Ascending aorta (tissue), 2 donors: ENCODE measurements around the gene C2orf66. TPM values are rescaled to one million over a fixed set of nuclear protein-coding genes. Genes with fewer than 3 reads are reported as not detected.

Experiments used
- DNase-seq, 2 donors: peaks; one replicate each; pipeline ENCODE4 v3.0.0-alpha.2; 2019; ENCODE audit warnings: low spot score in 2 of 2
- H3K27ac ChIP-seq, 2 donors: fragments of 200-600 bp; sonication (generic); one replicate each; pipeline ENCODE4 v1.5.1; 2016 to 2017; ENCODE audit warnings: mild to moderate bottlenecking in 1 of 2
- H3K27me3 ChIP-seq: fragments of 200-600 bp; sonication (generic); one replicate; pipeline ENCODE4 v1.5.1; 2017
- H3K36me3 ChIP-seq, 2 donors: fragments of 200-600 bp; sonication (generic); one replicate each; pipeline ENCODE4 v1.5.1; 2016
- H3K4me1 ChIP-seq, 2 donors: fragments of 200-600 bp; sonication (generic); one replicate each; pipeline ENCODE4 v1.5.1; 2016 to 2017; ENCODE audit warnings: mild to moderate bottlenecking in 1 of 2
- H3K4me3 ChIP-seq, 2 donors: fragments of 200-600 bp; sonication (generic); one replicate each; pipeline ENCODE4 v1.5.1; 2016 to 2017; ENCODE audit warnings: mild to moderate bottlenecking in 1 of 2
- H3K9me3 ChIP-seq, 2 donors: fragments of 200-600 bp; sonication (generic); one replicate each; pipeline ENCODE4 v1.5.1; 2016
- CTCF ChIP-seq, 3 experiments: fragments of 200-600 bp in 2 of 3; fragments of 450-650 bp in 1 of 3; sonication (generic) in 2 of 3; IDR thresholded peaks; one replicate each; pipeline ENCODE4 v1.5.1; 2016 to 2019; ENCODE audit warnings: antibody characterized with exemption in 3 of 3, mild to moderate bottlenecking in 1 of 3, moderate library complexity in 1 of 3
- intact Hi-C: fragments of 100-400 bp; cut with DNase I; formaldehyde crosslinking; loops from one replicate; pipeline ENCODE4 v1.15.1; 2023
- total RNA-seq: library from RNA; depleted of rRNA; stranded (reverse); fragments of >200 nt; gene quantifications from one replicate; pipeline ENCODE4 v1.1.0, GENCODE V29; 2016

The C2orf66 gene
- total RNA-seq, 1 donor from 2014 or later = not detected

GRCh38 chr2:196767101-196767500, 42.1 kb downstream of the C2orf66 start:
- H3K27me3 ChIP-seq = no peaks in the 10 kb centered on the region
- DNase-seq = no peak
- H3K4me3 ChIP-seq = no peak overlapping the region
- H3K4me1 ChIP-seq = no peaks in the 10 kb centered on the region
- H3K27ac ChIP-seq = no peak overlapping the region
- intact Hi-C loops = no loop called here
- peaks cover 29 to 36% of the 10 kb centered on the region in 2 donors for H3K36me3 ChIP-seq
- no peak for TF ChIP-seq CTCF (IDR thresholded peaks at IDR 0.05)
- no peaks in the 10 kb centered on the region for H3K9me3 ChIP-seq

- intact Hi-C loops = loop anchor here (5.0 kb wide), 1 partner anchor 462 kb away; no protein-coding TSS in a partner anchor
- H3K27me3 ChIP-seq = no peaks in the 10 kb centered on the region
- H3K36me3 ChIP-seq = peaks cover 3 to 12% of the 10 kb centered on the region in 2 donors
- peaks cover 0 to 4% of the 10 kb centered on the region in 2 donors for H3K9me3 ChIP-seq
- TF ChIP-seq CTCF (IDR thresholded peaks at IDR 0.05) = no peak
- H3K27ac ChIP-seq = no peak overlapping the region
- H3K4me3 ChIP-seq = peak overlapping the region in 1 of 2 donors; percentile 29
- no peak for DNase-seq
- H3K4me1 ChIP-seq = peaks cover 0 to 7% of the 10 kb centered on the region in 2 donors
These were observed 49.8 kb downstream of the C2orf66 start for GRCh38 chr2:196759378-196759706.

- TF ChIP-seq CTCF (IDR thresholded peaks at IDR 0.05) = peak; percentile 28 to 45 (median 30)
- DNase-seq = no peak
- H3K4me1 ChIP-seq = peaks cover 0 to 7% of the 10 kb centered on the region in 2 donors
- peaks cover 0 to 4% of the 10 kb centered on the region in 2 donors for H3K9me3 ChIP-seq
- no peaks in the 10 kb centered on the region for H3K27me3 ChIP-seq
- peak overlapping the region in 1 of 2 donors; percentile 29 for H3K4me3 ChIP-seq
- peaks cover 1 to 6% of the 10 kb centered on the region in 2 donors for H3K36me3 ChIP-seq
- intact Hi-C loops = loop anchor here (5.0 kb wide), 1 partner anchor 461 kb away; no protein-coding TSS in a partner anchor
- no peak overlapping the region for H3K27ac ChIP-seq
These were observed 50.4 kb downstream of the C2orf66 start for GRCh38 chr2:196758474-196759377.

Other genes starting within 250 kb of the C2orf66 start
- gene HECW2, start 215.8 kb downstream of the C2orf66 start, total RNA-seq = 4.9 TPM
- 7.1 TPM for gene CCDC150, start 169.6 kb downstream of the C2orf66 start, total RNA-seq
- gene GTF3C3, start 9.7 kb downstream of the C2orf66 start, total RNA-seq = 1.5 TPM
- 2.3 TPM for gene PGAP1, start 117.4 kb upstream of the C2orf66 start, total RNA-seq